UCSD-AML1 (cell line): Measurements from ENCODE around the gene SLX4IP.
A peak's percentile ranks its signal among the peaks of the same experiment; 100 is the strongest.

Experiments used
- DNase-seq: peaks from one replicate; lab custom pipeline; 2025; ENCODE audit not compliant: unreplicated experiment; lab: John Stamatoyannopoulos, UW

Gene SLX4IP

GRCh38 chr20:10547276-10548114 is 112.4 kb downstream of the SLX4IP start:
- DNase-seq: no peak

DNA sequence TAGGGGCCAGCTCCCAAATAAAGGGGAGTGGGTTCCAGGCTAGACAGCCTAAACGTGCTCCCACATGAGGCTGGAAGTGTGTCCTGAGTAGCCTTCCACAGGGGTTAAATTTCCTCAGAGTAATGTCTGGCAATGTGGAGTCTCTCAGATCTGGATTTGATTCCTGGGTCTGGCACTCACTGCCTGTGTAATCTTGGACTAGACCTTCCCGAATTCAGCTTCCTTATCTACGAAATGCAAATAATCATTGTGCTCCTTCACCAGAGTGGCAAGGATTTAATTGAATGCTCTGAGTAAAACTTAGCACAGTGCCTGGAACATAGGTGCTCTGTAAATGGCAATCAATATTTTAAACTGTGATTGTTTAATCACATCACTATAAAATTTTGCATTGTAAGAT is 114.4 kb downstream of the SLX4IP start:
- no peak for DNase-seq

DNA sequence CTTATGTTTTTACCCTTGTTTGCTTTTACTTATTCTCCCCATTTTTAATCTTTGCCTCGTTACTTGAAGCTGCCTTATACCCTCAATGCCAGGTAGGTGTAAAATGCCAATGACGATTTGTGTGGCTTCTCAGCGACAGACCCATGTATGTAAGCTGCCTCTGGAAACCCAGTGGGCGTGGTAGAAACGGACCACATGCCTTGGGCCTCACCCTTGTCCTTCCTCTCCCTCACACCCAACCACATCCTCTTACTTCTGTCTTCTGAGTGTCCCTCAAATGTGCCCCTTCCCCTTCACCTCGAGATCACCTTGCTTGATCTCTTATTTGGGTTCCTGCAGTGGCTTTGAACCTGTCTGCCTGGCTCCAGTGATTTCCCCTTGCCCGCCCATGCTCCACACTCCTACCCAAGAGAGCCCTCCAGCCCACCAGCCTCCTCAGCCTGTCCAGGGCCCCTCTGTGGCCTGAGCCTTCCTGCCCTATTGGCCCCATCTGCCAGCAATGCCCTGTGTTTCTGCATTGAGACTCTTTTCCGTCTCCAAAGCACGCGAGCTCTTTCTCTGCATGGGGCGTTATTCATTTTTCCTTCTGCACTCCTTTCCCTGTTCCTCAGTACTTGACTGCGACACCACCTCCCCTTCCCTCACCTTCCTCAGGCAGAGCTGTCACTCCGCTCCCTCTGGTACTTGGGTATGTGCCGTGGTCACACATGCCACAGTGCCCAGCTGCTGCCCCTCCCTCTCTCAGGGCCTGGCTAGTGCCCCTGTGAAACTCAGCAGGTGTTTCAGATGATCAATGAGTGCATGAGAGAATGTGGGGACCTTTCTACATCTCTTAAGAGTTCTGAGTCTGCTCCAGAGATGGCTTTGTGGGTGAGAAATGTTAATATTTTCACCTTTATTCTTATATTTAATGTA is 115.4 kb downstream of the SLX4IP start:
- DNase-seq: peak; percentile 38

- peak; percentile 18 for DNase-seq
These were observed 116.9 kb downstream of the SLX4IP start for GRCh38 chr20:10551732-10552724.

DNA sequence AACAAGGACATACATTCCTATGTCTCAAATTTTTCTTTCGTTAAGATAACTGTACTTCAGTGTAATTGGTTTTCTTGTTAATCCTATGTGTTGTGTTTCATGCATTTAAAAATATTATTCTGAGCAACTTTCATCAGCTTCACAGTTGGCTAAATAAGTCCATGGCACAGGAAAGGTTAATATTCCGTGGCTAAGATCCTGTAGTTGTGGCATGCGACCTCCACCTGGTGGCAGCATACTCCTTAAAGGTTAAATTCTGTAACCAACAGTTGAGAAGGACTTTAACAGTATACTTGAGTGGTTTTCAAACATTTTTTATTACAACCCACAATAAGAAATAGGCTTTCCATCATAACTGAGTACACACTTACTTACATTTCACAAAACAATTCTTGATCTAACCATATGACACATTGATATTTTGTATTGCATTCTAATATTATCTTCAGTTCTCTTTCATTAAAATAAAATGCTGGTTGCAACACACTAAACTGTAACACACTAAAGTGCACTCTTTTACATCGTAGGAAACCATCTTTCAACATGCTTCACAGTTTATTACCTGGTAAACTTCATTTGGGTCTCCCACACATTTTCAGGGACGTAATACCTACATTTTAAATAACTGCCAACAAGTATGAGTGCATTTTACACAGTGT is 118.3 kb downstream of the SLX4IP start:
- DNase-seq: peak; percentile 53

DNA sequence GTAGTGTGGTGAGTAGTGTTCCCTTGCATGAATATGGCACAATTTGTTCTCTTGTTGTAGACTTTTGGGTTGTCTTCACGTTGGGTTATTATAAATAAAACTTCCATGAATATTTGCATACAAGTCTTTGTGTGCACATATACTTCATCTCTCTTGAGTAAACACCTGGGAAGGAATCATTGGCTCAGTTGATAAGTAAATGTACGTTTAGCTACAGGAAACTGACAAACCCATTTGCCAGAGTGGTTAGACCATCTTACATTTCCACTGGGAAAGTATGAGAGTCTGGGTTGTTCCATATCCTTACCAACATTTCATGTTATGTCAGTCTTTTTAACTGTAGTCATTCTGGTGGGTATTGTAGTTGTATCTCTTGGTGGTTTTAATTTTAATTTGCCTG is 119.2 kb downstream of the SLX4IP start:
- DNase-seq: no peak

- no peak for DNase-seq
These were observed 120.3 kb downstream of the SLX4IP start for GRCh38 chr20:10555393-10555792.

- DNase-seq: no peak
These were observed 120.8 kb downstream of the SLX4IP start for GRCh38 chr20:10555865-10556308.

DNA sequence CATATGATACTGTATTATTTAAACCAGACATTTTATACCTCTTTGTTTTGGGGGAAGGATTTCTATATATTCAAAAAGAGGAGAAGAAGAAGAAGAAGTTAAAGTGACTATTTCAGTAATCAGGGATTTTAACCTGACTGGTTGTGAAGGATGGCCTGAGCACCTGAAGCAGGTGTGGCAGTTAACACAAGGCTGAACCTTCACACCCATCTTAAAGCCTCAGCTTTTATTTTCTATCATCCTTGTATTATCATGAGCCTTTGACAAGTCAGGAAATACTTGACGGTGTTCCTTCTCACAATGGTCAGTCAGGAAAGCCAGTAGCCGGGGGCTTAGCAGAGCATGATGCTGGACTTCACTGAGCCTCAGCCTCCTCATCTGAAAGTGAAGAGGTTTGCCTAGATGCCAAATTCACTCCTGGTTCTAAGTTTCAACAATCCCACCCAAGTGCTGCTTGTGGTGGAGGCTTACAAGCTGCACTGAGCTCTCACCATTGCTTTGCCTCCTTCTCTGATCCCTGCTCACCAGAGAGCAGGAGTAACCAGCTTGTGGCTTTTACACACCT is 121.5 kb downstream of the SLX4IP start:
- DNase-seq: no peak

DNA sequence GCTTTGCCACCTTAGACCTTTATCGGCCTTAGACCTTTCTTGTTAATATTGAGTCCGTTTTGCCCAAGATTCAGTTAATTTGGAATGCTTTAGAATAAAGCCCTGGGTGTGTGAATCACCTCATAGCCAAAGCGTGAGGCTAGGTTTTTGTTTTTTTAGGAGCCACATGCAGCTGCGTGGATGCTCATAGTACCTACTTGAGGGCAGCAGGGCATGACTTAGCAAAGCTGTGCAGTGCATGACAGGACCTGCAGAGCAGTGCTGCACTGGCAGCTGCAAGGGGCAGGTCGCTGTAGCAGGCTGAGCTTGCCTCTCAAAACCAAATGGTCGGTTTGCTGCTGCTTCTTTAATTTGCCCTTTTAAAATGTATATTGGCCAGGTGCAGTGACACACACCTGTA is 122.6 kb downstream of the SLX4IP start:
- no peak for DNase-seq

DNA sequence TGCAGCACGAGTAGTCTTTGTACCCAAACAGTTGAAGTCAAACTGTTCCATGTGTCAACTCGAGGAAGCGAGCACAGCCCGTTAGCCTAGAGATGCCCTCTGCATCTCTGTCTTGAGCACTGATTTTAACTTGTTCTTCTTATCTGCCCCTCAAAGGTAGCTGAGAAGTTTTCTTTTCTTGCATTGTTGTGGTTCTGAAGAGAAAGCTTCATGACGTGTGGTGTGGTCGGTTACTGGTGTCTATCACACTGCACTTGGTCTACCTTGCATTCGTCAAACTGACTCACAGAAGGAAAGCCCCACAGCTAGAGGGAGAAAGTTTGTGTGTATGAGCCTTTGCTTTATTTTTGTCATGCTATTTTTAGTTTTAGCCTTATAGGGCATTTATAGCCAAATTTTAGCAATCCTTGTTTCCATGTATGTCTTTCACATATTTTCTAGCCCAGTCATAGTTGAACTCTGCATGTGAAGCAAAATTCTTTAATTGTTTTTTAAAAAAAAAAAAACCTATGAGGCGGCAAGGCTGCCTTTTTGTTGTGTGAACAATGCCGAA is 123.6 kb downstream of the SLX4IP start:
- DNase-seq: no peak

DNA sequence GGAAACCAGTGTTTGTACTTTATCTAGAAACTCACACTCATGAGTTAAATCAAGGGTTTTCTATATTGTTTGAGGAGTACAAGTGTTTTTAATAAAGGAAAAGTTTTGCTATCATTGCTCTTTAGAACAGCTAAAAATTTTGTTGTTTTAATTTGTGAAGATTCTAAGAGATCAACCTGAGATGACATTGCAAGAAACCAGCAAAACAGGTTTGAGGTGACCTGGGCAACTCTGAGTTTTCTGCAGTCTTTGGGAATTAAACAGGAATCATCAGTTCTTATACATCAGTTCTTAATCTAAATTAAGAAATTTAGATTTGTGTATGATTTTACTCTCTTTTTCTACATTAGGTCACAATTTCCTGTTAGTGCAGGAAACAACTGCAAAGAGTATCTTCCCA is 124.2 kb downstream of the SLX4IP start:
- DNase-seq: no peak

GRCh38 chr20:10560686-10561085 is 125.6 kb downstream of the SLX4IP start:
- no peak for DNase-seq

GRCh38 chr20:10561302-10561701 is 126.2 kb downstream of the SLX4IP start:
- DNase-seq: no peak

- no peak for DNase-seq
These were observed 127.8 kb downstream of the SLX4IP start for GRCh38 chr20:10562899-10563298.

GRCh38 chr20:10563935-10564492 is 128.9 kb downstream of the SLX4IP start:
- DNase-seq: no peak

- peak; percentile 19 for DNase-seq
These were observed 130.3 kb downstream of the SLX4IP start for GRCh38 chr20:10565191-10565921.
